H1 (cell line): ENCODE results near the gene FAM81A. TPM values are rescaled to one million over a fixed set of nuclear protein-coding genes. Genes with fewer than 3 reads are reported as not detected.

Experiments
- CHD1 ChIP-seq: IDR thresholded peaks from 2 replicates; pipeline ENCODE4 v1.6.1; 2012; ENCODE audit warnings: low read depth, low read length, improper control_type of control experiment
- CHD7 ChIP-seq: fragments of 300-600 bp; sonication (generic); IDR thresholded peaks from 2 replicates; pipeline ENCODE4 v1.7.1; 2012; ENCODE audit warnings: low read length, moderate library complexity, mild to moderate bottlenecking, inconsistent platforms; ENCODE audit not compliant: insufficient replicate concordance
- EZH2 ChIP-seq: fragments of 200-600 bp; sonication (generic); IDR thresholded peaks from 2 replicates; pipeline ENCODE4 v1.7.1; 2012; ENCODE audit warnings: low read depth, mild to moderate bottlenecking, moderate library complexity, low read length, inconsistent platforms; ENCODE audit not compliant: severe bottlenecking
- SAP30 ChIP-seq: fragments of 300-600 bp; sonication (generic); IDR thresholded peaks from 2 replicates; pipeline ENCODE4 v1.7.1; 2012; ENCODE audit warnings: low read length, moderate library complexity, mild to moderate bottlenecking, inconsistent platforms; ENCODE audit not compliant: insufficient read depth, insufficient replicate concordance
- ZNF274 ChIP-seq: IDR thresholded peaks from 2 replicates; pipeline ENCODE4 v1.7.0; 2012; ENCODE audit warnings: low read length, borderline replicate concordance; ENCODE audit errors: extremely low read depth
- polyA plus RNA-seq, 7 experiments: library from polyadenylated mRNA; depleted of rRNA in 3 of 7; stranded (reverse) in 5 of 7; unstranded in 2 of 7; fragments of >200 nt in 5 of 7; fragments of 200-250 nt in 2 of 7; gene quantifications; 1 replicate in 5 of 7; 2 replicates in 1 of 7; 4 replicates in 1 of 7; pipeline versions ENCODE4 v1.2.1 to v1.2.3, GENCODE V29; 2011 to 2013; ENCODE audit warnings: missing spikeins in 2 of 7, mixed read lengths in 2 of 7
- total RNA-seq: library from RNA; stranded (reverse); fragmentation: NEBNext Ultra II Directional; extraction: Animal tissue kit (Norgen Biotek cat#: 25700); gene quantifications from 2 replicates; pipeline ENCODE4 v1.2.1, GENCODE V29; 2021

Gene FAM81A
- total and polyA plus RNA-seq, 2 of the 8 experiments (the other 6 are each of a cell fraction or from before 2014, with no cell fraction given), result 0.56 to 3.0 TPM

GRCh38 chr15:59392299-59392698, 45.7 kb upstream of the FAM81A start (continued):
- TF ChIP-seq CHD7 (no peak), EZH2 (no peak), ZNF274 (no peak), SAP30 (no peak), CHD1 (no peak)
- TF ChIP-seq, all 59 proteins: peak for 0
